Testis (tissue), 2 donors: Measurements from ENCODE around the gene ZNF784.

ENCODE experiments used
- POLR2A ChIP-seq: fragments of 450-650 bp; IDR thresholded peaks from one replicate; pipeline ENCODE4 v1.6.1; 2017; ENCODE audit warnings: antibody characterized with exemption, mild to moderate bottlenecking, moderate library complexity
- TF ChIP-seq, protein P1 (sequence below), 3 experiments: fragments of 450-650 bp in 2 of 3; fragments of 200-600 bp in 1 of 3; sonication (generic) in 1 of 3; IDR thresholded peaks; one replicate each; pipeline ENCODE4 v1.5.1; 2016 to 2019; ENCODE audit warnings: antibody characterized with exemption in 3 of 3, mild to moderate bottlenecking in 2 of 3, moderate library complexity in 1 of 3

DNA sequence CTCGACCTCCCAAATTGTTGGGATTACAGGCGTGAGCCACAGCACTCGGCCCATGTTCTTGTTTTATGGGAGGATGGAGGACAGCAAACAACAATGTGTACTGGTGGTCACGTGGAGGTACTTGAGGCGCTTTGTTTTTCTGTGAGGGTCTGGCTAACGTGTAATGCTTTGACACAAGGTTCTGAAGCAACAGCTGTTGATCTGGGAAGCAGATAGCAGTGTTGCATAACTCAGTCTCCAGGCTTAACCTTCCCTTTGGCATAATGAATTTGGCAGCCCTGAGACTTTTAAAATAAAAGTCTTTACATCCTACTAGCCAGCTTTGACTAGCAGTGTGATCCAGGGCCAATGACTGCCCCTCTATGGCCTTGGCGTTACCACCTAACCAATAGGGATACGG lies 9.5 kb upstream of the ZNF784 start:
- TF ChIP-seq, protein P1, sequence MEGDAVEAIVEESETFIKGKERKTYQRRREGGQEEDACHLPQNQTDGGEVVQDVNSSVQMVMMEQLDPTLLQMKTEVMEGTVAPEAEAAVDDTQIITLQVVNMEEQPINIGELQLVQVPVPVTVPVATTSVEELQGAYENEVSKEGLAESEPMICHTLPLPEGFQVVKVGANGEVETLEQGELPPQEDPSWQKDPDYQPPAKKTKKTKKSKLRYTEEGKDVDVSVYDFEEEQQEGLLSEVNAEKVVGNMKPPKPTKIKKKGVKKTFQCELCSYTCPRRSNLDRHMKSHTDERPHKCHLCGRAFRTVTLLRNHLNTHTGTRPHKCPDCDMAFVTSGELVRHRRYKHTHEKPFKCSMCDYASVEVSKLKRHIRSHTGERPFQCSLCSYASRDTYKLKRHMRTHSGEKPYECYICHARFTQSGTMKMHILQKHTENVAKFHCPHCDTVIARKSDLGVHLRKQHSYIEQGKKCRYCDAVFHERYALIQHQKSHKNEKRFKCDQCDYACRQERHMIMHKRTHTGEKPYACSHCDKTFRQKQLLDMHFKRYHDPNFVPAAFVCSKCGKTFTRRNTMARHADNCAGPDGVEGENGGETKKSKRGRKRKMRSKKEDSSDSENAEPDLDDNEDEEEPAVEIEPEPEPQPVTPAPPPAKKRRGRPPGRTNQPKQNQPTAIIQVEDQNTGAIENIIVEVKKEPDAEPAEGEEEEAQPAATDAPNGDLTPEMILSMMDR (IDR thresholded peaks at IDR 0.05), result no peak
- TF ChIP-seq POLR2A, result no peak
